Adrenal gland (tissue), 12 donors: ENCODE data around the gene TEKT5. TPM values are rescaled to one million over a fixed set of nuclear protein-coding genes. Genes with fewer than 3 reads are reported as not detected.

Experiments
- DNase-seq, 7 donors: peaks; one replicate each; pipeline ENCODE4 v3.0.0-alpha.2; 2019 to 2020
- H3K27ac ChIP-seq, 5 donors: fragments of 200-600 bp; sonication (generic) in 4 of 5; 1 replicate in 3 of 5; 2 replicates in 2 of 5; pipeline versions ENCODE4 v1.5.1 to v1.8.0; 2016 to 2020; ENCODE audit warnings: mild to moderate bottlenecking in 1 of 5
- H3K27me3 ChIP-seq: fragments of 200-600 bp; 2 replicates; pipeline ENCODE4 v1.8.0; 2021
- H3K36me3 ChIP-seq, 2 donors: fragments of 200-600 bp; replicated peaks in 1 of 2; 1 replicate in 1 of 2; 2 replicates in 1 of 2; pipeline versions ENCODE4 v1.5.1 to v1.8.0; 2018 to 2022
- H3K4me1 ChIP-seq, 2 donors: fragments of 200-600 bp; replicated peaks in 1 of 2; 1 replicate in 1 of 2; 2 replicates in 1 of 2; pipeline versions ENCODE4 v1.5.1 to v1.8.0; 2018 to 2021
- H3K4me3 ChIP-seq, 4 donors: fragments of 200-600 bp; sonication (generic) in 3 of 4; one replicate each; pipeline ENCODE4 v1.5.1; 2016 to 2018
- H3K9me3 ChIP-seq, 3 donors: fragments of 200-600 bp; sonication (generic) in 1 of 3; replicated peaks in 1 of 3; 1 replicate in 2 of 3; 2 replicates in 1 of 3; pipeline versions ENCODE4 v1.5.1 to v1.8.0; 2016 to 2021
- POLR2A ChIP-seq, 2 donors: fragments of 450-650 bp; IDR thresholded peaks; one replicate each; pipeline ENCODE4 v1.6.1; 2017; ENCODE audit warnings: antibody characterized with exemption in 2 of 2, mild to moderate bottlenecking in 2 of 2, moderate library complexity in 1 of 2
- WGBS, 4 donors: extraction: QIAGEN DNeasy Blood & Tissue Kit in 2 of 4; methylation state at CpG; one replicate each; pipeline versions ENCODE4 v1.1.5 to v1.1.7; 2013 to 2017; 5-methylcytosine and 5-hydroxymethylcytosine counted together
- intact Hi-C, 2 donors: fragments of 100-400 bp; cut with DNase I; formaldehyde crosslinking; loops; one replicate each; pipeline versions ENCODE4 v1.14.1 to v1.15.0; 2022 to 2023
- polyA plus RNA-seq, 3 donors: library from polyadenylated mRNA; stranded (reverse); fragments of 200-250 nt in 2 of 3; fragments of 350-450 nt in 1 of 3; fragmentation: Illumina TruSeq in 1 of 3; extraction: RNeasy Lipid Tissue Mini Kit (QIAGEN cat#74804) in 1 of 3; gene quantifications; one replicate each; pipeline ENCODE4 v1.2.3, GENCODE V29; 2013 to 2014
- total RNA-seq, 9 donors: library from RNA; depleted of rRNA in 4 of 9; stranded (reverse); fragments of >200 nt in 4 of 9; fragments of 120-200 nt in 1 of 9; fragmentation: NEBNext Ultra II Directional in 1 of 9; extraction: Animal tissue kit (Norgen Biotek cat#: 25700) in 1 of 9; gene quantifications; one replicate each; pipeline versions ENCODE4 v1.1.0 to v1.2.4, GENCODE V29; 2013 to 2023
- TF ChIP-seq, protein P1 (sequence below), 6 experiments: fragments of 450-650 bp in 4 of 6; fragments of 200-600 bp in 2 of 6; sonication (generic) in 1 of 6; IDR thresholded peaks; 1 replicate in 5 of 6; 2 replicates in 1 of 6; pipeline versions ENCODE4 v1.5.1 to v1.8.0; 2016 to 2021; ENCODE audit warnings: antibody characterized with exemption in 6 of 6, mild to moderate bottlenecking in 2 of 6, moderate library complexity in 1 of 6
- donor health status: healthy with polysubstance abuse.
- donor health status: Bipolar disorder and iron deficiency.
- donor health status: DM: yes; HTN: yes; CAD: no.
- donor health status: DM: no; HTN: no; CAD: no.
- donor health status: DM: no; HTN: no; CAD: no.
- donor health status: DM: yes; HTN: yes; CAD: no.

TEKT5 gene
- total and polyA plus RNA-seq, 12 donors: 0.34 to 0.88 (median 0.43) TPM; not detected in 8

DNA sequence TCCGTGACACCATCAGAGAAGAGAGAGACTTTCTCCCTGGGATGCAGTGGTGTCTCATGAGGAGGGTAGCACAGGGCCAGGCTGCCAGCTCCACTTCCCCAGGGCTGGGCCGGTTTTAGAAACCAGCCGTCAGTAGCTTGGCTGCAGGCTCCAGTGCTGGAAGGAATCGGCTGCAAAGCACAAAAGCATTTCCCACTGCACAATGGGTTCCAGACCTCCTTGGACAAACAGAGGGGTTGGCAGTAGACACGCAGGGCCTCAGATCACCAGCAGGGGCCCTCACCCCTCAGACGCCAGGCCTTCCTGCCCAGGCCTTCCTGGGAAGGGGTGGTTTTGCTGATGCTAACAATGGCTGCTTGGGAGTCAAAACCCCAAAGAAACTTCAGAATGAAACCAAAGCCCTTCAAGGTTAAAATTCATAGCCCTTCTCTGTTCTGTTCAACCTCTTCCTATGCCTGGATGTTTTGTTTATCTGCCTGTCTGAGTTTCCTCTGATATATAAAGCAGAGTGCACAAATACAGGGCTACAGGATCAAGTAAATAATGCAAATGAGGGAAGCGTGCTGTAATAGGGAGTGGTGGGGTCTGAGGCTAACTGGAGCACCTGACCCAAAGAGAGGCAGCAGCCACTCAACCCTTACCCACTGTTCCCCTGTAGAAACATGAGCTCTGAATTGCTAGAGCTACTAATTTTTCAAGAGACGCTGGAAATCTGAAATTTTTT lies 26.2 kb downstream of the TEKT5 start:
- H3K27ac ChIP-seq: no peak overlapping the region
- 71 to 77% (median 74%) methylated on average over 4 to 8 of the region's 8 CpGs for WGBS, 4 donors
- TF ChIP-seq, protein P1, sequence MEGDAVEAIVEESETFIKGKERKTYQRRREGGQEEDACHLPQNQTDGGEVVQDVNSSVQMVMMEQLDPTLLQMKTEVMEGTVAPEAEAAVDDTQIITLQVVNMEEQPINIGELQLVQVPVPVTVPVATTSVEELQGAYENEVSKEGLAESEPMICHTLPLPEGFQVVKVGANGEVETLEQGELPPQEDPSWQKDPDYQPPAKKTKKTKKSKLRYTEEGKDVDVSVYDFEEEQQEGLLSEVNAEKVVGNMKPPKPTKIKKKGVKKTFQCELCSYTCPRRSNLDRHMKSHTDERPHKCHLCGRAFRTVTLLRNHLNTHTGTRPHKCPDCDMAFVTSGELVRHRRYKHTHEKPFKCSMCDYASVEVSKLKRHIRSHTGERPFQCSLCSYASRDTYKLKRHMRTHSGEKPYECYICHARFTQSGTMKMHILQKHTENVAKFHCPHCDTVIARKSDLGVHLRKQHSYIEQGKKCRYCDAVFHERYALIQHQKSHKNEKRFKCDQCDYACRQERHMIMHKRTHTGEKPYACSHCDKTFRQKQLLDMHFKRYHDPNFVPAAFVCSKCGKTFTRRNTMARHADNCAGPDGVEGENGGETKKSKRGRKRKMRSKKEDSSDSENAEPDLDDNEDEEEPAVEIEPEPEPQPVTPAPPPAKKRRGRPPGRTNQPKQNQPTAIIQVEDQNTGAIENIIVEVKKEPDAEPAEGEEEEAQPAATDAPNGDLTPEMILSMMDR (IDR thresholded peaks at IDR 0.05): peak in 3 of 6 experiments; percentile 4 to 41 (median 32)
- no peak for TF ChIP-seq POLR2A (IDR thresholded peaks at IDR 0.05)
- DNase-seq: peak in 2 of 7 donors; percentile 21
- H3K36me3 ChIP-seq: no peaks in the 10 kb centered on the region
- H3K4me3 ChIP-seq: no peak overlapping the region
- intact Hi-C loops: no loop called here
- H3K9me3 ChIP-seq: no peaks in the 10 kb centered on the region
- H3K4me1 ChIP-seq: no peaks in the 10 kb centered on the region
- no peaks in the 10 kb centered on the region for H3K27me3 ChIP-seq

GRCh38 chr16:10667239-10667638 lies 27.5 kb downstream of the TEKT5 start:
- no peaks in the 10 kb centered on the region for H3K27me3 ChIP-seq
- DNase-seq: no peak
- H3K9me3 ChIP-seq: no peaks in the 10 kb centered on the region
- 78 to 84% (median 81%) methylated on average over 8 of the region's 8 CpGs for WGBS, 4 donors
- H3K4me1 ChIP-seq: no peaks in the 10 kb centered on the region
- H3K36me3 ChIP-seq: no peaks in the 10 kb centered on the region
- no peak overlapping the region for H3K4me3 ChIP-seq
- H3K27ac ChIP-seq: no peak overlapping the region
- intact Hi-C loops: no loop called here
- TF ChIP-seq, protein P1 (IDR thresholded peaks at IDR 0.05): no peak
- no peak for TF ChIP-seq POLR2A (IDR thresholded peaks at IDR 0.05)

- Histone ChIP-seq H3K9me3 (no peaks in the 10 kb centered on the region), H3K4me3 (no peak overlapping the region), H3K4me1 (no peaks in the 10 kb centered on the region), H3K27ac (no peak overlapping the region), H3K27me3 (peaks cover 3% of the 10 kb centered on the region), H3K36me3 (no peaks in the 10 kb centered on the region)
- intact Hi-C loops: no loop called here
- no peak for TF ChIP-seq POLR2A (IDR thresholded peaks at IDR 0.05)
- TF ChIP-seq, protein P1 (IDR thresholded peaks at IDR 0.05): no peak
- WGBS, 4 donors: 62 to 97% (median 88%) methylated on average over 4 of the region's 4 CpGs
- no peak for DNase-seq
Measured at GRCh38 chr16:10666291-10666690, 28.4 kb downstream of the TEKT5 start.

GRCh38 chr16:10665166-10665565 lies 29.6 kb downstream of the TEKT5 start:
- no peaks in the 10 kb centered on the region for H3K4me1 ChIP-seq
- DNase-seq: no peak
- no peak overlapping the region for H3K4me3 ChIP-seq
- peaks cover 3% of the 10 kb centered on the region for H3K27me3 ChIP-seq
- no peaks in the 10 kb centered on the region for H3K9me3 ChIP-seq
- intact Hi-C loops: no loop called here
- H3K27ac ChIP-seq: no peak overlapping the region
- no peaks in the 10 kb centered on the region for H3K36me3 ChIP-seq
- TF ChIP-seq, protein P1 (IDR thresholded peaks at IDR 0.05): no peak
- no peak for TF ChIP-seq POLR2A (IDR thresholded peaks at IDR 0.05)
- WGBS, 4 donors: 70 to 84% (median 75%) methylated on average over 7 of the region's 7 CpGs
